ENCODE measurements around the gene YJEFN3.

YJEFN3 gene

GRCh38 chr19:19558055-19558454 lies 29.3 kb downstream of the YJEFN3 start:
- DNase-seq = no peak

DNA sequence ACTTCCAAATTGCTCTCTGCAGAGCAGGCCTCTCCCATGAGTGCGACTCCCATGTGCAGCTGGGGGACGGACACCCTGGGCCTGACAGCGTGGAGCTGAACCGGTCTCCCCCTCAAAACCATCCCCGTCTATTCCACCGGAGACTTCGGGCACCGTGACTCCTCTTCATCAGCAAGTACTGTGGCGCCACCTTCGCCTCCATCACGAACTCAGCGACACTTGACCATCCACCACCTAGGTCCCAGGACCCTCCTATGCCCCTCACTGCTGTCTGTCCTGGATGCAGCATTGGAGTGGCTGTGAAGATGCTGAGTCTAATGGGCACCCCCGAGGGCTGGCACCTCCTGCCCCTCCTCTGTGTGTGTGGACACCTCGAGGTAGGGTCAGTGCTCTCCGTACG lies 29.9 kb downstream of the YJEFN3 start:
- DNase-seq = no peak

DNA sequence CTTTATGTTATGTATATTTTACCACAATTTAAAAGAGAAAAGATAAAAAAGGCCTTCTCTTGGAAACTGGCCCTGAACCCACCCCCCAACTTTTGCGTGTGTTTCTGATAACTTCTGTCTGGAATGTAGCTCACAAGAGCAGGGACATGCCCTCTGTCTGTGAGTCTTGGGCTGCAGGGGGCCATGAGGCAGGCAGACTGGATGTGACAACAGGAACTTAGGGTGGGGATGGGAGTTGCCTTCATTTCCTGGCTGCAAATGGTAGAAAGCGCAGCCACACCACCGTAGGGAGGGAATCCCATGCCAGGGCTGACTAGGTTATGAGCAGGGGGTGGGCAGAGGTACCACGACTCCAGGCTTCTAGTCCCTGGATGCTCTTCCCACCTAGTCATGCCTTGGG lies 31.2 kb downstream of the YJEFN3 start:
- DNase-seq = no peak

- DNase-seq = no peak
Observed at GRCh38 chr19:19561946-19562664, 33.4 kb downstream of the YJEFN3 start.

DNA sequence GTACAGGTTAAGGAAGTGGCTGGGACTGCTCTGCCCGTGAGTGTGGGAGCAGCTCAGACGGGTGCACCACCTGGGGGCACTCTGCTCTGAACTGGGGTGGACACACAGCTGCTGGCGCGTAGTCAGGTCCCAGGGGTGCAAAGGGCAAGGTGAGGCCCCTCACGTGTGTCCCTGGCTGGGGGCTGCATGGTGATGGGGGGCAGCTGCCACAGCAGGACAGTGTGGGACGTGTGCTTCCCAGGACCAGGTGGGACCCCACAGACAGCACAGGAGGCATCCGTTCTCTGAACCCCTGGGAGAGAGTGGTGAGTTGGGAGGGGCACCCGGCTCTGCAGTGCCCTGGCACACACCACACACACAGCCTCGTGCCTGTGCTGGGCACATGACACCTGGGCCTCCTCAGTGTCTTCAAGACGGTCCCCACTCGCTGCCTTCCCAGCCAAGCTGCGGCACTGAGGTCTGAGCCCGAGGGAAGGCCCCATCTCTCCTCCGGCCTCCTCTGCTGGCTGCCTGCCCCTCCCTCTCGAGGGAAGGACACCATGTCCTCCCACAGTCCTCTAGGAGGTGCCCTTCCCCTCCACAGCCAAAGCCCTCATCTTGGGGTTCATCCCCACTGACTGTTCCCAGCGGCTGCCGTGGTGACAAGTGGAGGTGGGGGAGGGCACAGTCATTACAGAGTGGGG lies 34.1 kb downstream of the YJEFN3 start:
- DNase-seq = no peak

DNA sequence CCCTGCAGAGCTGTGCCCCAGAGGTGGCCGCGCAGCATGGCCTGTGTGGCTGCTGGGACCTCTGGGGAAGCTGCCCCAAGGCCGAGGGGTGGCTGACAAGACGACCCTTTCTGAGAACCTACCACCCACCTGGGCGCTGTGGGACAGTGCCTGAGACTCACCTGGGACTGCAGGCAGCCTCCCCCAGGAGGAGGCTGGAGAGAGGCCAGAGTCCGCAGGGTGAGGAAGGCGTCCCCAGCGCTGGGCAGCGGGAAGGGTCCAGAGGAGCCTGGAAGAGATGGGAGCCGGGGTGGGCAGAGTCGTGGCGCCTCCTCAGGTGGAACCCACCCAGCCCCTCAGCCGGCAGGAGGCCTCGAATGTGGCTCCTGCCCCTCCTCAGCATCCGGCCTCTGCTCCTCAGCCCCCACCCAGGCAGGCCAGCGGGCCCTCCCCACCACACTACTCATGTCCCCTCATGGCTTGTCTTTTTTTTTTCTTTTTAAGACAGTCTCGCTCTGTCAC lies 34.7 kb downstream of the YJEFN3 start:
- DNase-seq = no peak

- no peak for DNase-seq
Observed at GRCh38 chr19:19566306-19566705, 37.6 kb downstream of the YJEFN3 start.

DNA sequence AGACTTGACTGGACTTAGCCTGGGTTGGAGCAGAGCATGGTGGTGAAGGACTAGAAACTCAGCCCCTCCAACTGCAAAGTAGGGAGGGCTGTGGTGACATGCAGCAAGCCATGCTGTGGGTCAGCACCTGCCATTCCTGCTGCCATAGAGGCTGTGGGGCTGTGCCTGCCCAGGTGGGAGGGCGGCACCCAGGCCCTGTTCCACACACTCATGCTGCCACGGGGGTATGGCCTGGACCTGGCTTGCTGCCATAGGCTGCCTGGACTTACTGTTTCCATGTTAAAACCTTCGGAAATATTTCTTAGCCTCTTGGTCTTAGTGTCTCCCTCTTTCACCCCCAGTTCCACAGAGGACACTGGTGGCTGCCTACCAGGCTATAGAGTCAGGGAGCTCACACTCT lies 38.7 kb downstream of the YJEFN3 start:
- no peak for DNase-seq

- no peak for DNase-seq
Observed at GRCh38 chr19:19568802-19569756, 40.4 kb downstream of the YJEFN3 start.

GRCh38 chr19:19570571-19570970 lies 41.9 kb downstream of the YJEFN3 start:
- DNase-seq = no peak

GRCh38 chr19:19571071-19571786 lies 42.5 kb downstream of the YJEFN3 start:
- no peak for DNase-seq

GRCh38 chr19:19575411-19575810 lies 46.7 kb downstream of the YJEFN3 start:
- DNase-seq = peak in 1 of 2 experiments; percentile 1

GRCh38 chr19:19578252-19578651 lies 49.5 kb downstream of the YJEFN3 start:
- peak; percentile 49 to 55 for DNase-seq

GRCh38 chr19:19579533-19580361 lies 51.0 kb downstream of the YJEFN3 start:
- no peak for DNase-seq

- DNase-seq = no peak
Observed at GRCh38 chr19:19580418-19580817, 51.7 kb downstream of the YJEFN3 start.

GRCh38 chr19:19581391-19581790 lies 52.7 kb downstream of the YJEFN3 start:
- DNase-seq = no peak

GRCh38 chr19:19582471-19582870 lies 53.8 kb downstream of the YJEFN3 start:
- no peak for DNase-seq

GRCh38 chr19:19584356-19584755 lies 55.6 kb downstream of the YJEFN3 start:
- no peak for DNase-seq
